Urinary bladder (tissue), 4 donors: Measurements from ENCODE around the gene SLC30A5. TPM values are rescaled to one million over a fixed set of nuclear protein-coding genes. Genes with fewer than 3 reads are reported as not detected.
A peak's percentile ranks its signal among the peaks of the same experiment; 100 is the strongest.
"Not testable (repeated sequence)": the region's sequence is repeated elsewhere in the genome, so short reads cannot be mapped to it uniquely, and the experiment has no call there.

Experiments
- DNase-seq: peaks from one replicate; pipeline ENCODE4 v3.0.0-alpha.2; 2015; ENCODE audit errors: extremely low spot score
- H3K27ac ChIP-seq: one replicate; pipeline ENCODE4 v1.5.1; 2013; ENCODE audit warnings: low read depth, mild to moderate bottlenecking, moderate library complexity
- H3K36me3 ChIP-seq: one replicate; pipeline ENCODE4 v1.6.1; 2013; ENCODE audit warnings: mild to moderate bottlenecking, moderate library complexity; ENCODE audit not compliant: insufficient read depth
- H3K4me1 ChIP-seq: one replicate; pipeline ENCODE4 v1.6.1; 2013; ENCODE audit warnings: mild to moderate bottlenecking, moderate library complexity; ENCODE audit not compliant: insufficient read depth
- H3K4me3 ChIP-seq: one replicate; pipeline ENCODE4 v1.5.1; 2013; ENCODE audit warnings: low read depth, low read length
- WGBS: extraction: QIAGEN DNeasy Blood & Tissue Kit; methylation state at CpG from one replicate; pipeline ENCODE4 v1.1.7; 2013; 5-methylcytosine and 5-hydroxymethylcytosine counted together
- polyA plus RNA-seq: library from polyadenylated mRNA; stranded (reverse); fragments of 200-250 nt; gene quantifications from one replicate; pipeline ENCODE4 v1.2.3, GENCODE V29; 2013
- total RNA-seq: library from RNA; depleted of rRNA; stranded (reverse); fragments of >200 nt; gene quantifications from one replicate; pipeline ENCODE4 v1.2.3, GENCODE V29; 2014
- donor health status: healthy with polysubstance abuse.
- donor health status: healthy.

The SLC30A5 gene
- total RNA-seq = 79.0 TPM
- 28.4 TPM for polyA plus RNA-seq

- H3K4me3 ChIP-seq = peak within 1 kb of the TSS; percentile 90
- WGBS = under 1% methylated on average over 79 of the region's 79 CpGs
- H3K36me3 ChIP-seq = no peaks in the 10 kb centered on the region
- H3K27ac ChIP-seq = peak within 1 kb of the TSS; percentile 96
- DNase-seq = peak; percentile 98
- no peaks in the 10 kb centered on the region for H3K4me1 ChIP-seq
Measured at GRCh38 chr5:69093771-69094482, at the start of gene SLC30A5. SLC30A5 (plus strand) TSS chr5:69094014; CDS start chr5:69094256, 242 bp downstream.

- not testable (repeated sequence) for H3K4me3 ChIP-seq, H3K36me3 ChIP-seq, DNase-seq, H3K27ac ChIP-seq, H3K4me1 ChIP-seq
- whole genome bisulfite sequencing = 92% methylated on average over 6 of the region's 6 CpGs
Measured at GRCh38 chr5:69045213-69045612, 48.6 kb upstream of the SLC30A5 start.

GRCh38 chr5:69046375-69046957 lies 47.3 kb upstream of the SLC30A5 start:
- 93% methylated on average over 8 of the region's 8 CpGs for WGBS
- H3K27ac ChIP-seq = no peak overlapping the region
- no peak overlapping the region for H3K4me3 ChIP-seq
- no peaks in the 10 kb centered on the region for H3K36me3 ChIP-seq
- H3K4me1 ChIP-seq = no peaks in the 10 kb centered on the region
- DNase-seq = no peak

- WGBS = 29% methylated on average over 3 of the region's 3 CpGs
Measured at GRCh38 chr5:69048230-69048629, 45.6 kb upstream of the SLC30A5 start.

GRCh38 chr5:69049151-69049550 lies 44.7 kb upstream of the SLC30A5 start:
- Histone ChIP-seq H3K36me3 (no peaks in the 10 kb centered on the region), H3K4me3 (no peak overlapping the region), H3K4me1 (no peaks in the 10 kb centered on the region), H3K27ac (no peak overlapping the region)
- 72% methylated on average over 1 of the region's 1 CpG for WGBS
- DNase-seq = no peak

More at GRCh38 chr5:69048230-69048629, 45.6 kb upstream of the SLC30A5 start:
- H3K4me1 ChIP-seq = no peaks in the 10 kb centered on the region
- H3K4me3 ChIP-seq = no peak overlapping the region
- H3K27ac ChIP-seq = no peak overlapping the region
- H3K36me3 ChIP-seq = no peaks in the 10 kb centered on the region
- no peak for DNase-seq

- no peak overlapping the region for H3K27ac ChIP-seq
- no peak overlapping the region for H3K4me3 ChIP-seq
- no peak for DNase-seq
- H3K4me1 ChIP-seq = no peaks in the 10 kb centered on the region
- 29% methylated on average over 2 of the region's 2 CpGs for WGBS
- no peaks in the 10 kb centered on the region for H3K36me3 ChIP-seq
Measured at GRCh38 chr5:69049796-69050195, 44.0 kb upstream of the SLC30A5 start.

- WGBS = 75% methylated on average over 3 of the region's 3 CpGs
- Histone ChIP-seq H3K36me3 (no peaks in the 10 kb centered on the region), H3K27ac (no peak overlapping the region), H3K4me1 (no peaks in the 10 kb centered on the region), H3K4me3 (no peak overlapping the region)
- no peak for DNase-seq
Measured at GRCh38 chr5:69050214-69050613, 43.6 kb upstream of the SLC30A5 start.

- 94% methylated on average over 6 of the region's 6 CpGs for WGBS
- no peaks in the 10 kb centered on the region for H3K4me1 ChIP-seq
- H3K4me3 ChIP-seq = no peak overlapping the region
- H3K36me3 ChIP-seq = no peaks in the 10 kb centered on the region
- no peak for DNase-seq
- no peak overlapping the region for H3K27ac ChIP-seq
Measured at GRCh38 chr5:69052181-69052580, 41.6 kb upstream of the SLC30A5 start.

GRCh38 chr5:69074664-69075521 lies 18.9 kb upstream of the SLC30A5 start:
- DNase-seq = no peak
- Histone ChIP-seq H3K4me1 (no peaks in the 10 kb centered on the region), H3K36me3 (no peaks in the 10 kb centered on the region), H3K4me3 (no peak overlapping the region), H3K27ac (no peak overlapping the region)
- 91% methylated on average over 32 of the region's 32 CpGs for WGBS

- no peak for DNase-seq
- no peak overlapping the region for H3K27ac ChIP-seq
- H3K4me1 ChIP-seq = no peaks in the 10 kb centered on the region
- H3K4me3 ChIP-seq = no peak overlapping the region
- H3K36me3 ChIP-seq = no peaks in the 10 kb centered on the region
- 85% methylated on average over 14 of the region's 14 CpGs for WGBS
Measured at GRCh38 chr5:69075522-69076179, 18.2 kb upstream of the SLC30A5 start.

GRCh38 chr5:69078921-69079540 lies 14.8 kb upstream of the SLC30A5 start:
- Histone ChIP-seq H3K27ac (no peak overlapping the region), H3K36me3 (no peaks in the 10 kb centered on the region), H3K4me1 (no peaks in the 10 kb centered on the region), H3K4me3 (no peak overlapping the region)
- WGBS = 88% methylated on average over 2 of the region's 2 CpGs
- no peak for DNase-seq

GRCh38 chr5:69079556-69079955 lies 14.3 kb upstream of the SLC30A5 start:
- Histone ChIP-seq H3K27ac (no peak overlapping the region), H3K36me3 (no peaks in the 10 kb centered on the region), H3K4me3 (no peak overlapping the region), H3K4me1 (no peaks in the 10 kb centered on the region)
- no peak for DNase-seq
- 94% methylated on average over 6 of the region's 6 CpGs for WGBS

- Histone ChIP-seq H3K27ac (no peak overlapping the region), H3K36me3 (no peaks in the 10 kb centered on the region), H3K4me3 (no peak overlapping the region), H3K4me1 (no peaks in the 10 kb centered on the region)
- DNase-seq = no peak
Measured at GRCh38 chr5:69083412-69083811, 10.4 kb upstream of the SLC30A5 start.
